Tibial artery (tissue), 4 donors: Measurements from ENCODE around the gene LRRC15.

Experiments
- DNase-seq, 2 donors: peaks; one replicate each; pipeline ENCODE4 v3.0.0-alpha.2; 2019
- H3K27ac ChIP-seq, 2 donors: fragments of 200-600 bp; sonication (generic) in 1 of 2; 1 replicate in 1 of 2; 2 replicates in 1 of 2; pipeline ENCODE4 v1.5.1; 2018 to 2019; ENCODE audit warnings: mild to moderate bottlenecking in 1 of 2
- H3K27me3 ChIP-seq, 2 donors: fragments of 200-600 bp; sonication (generic) in 1 of 2; one replicate each; pipeline versions ENCODE4 v1.5.1 to v1.6.0; 2016 to 2019
- H3K36me3 ChIP-seq, 3 donors: fragments of 200-600 bp; sonication (generic) in 2 of 3; one replicate each; pipeline ENCODE4 v1.5.1; 2016 to 2019; ENCODE audit warnings: mild to moderate bottlenecking in 2 of 3
- H3K4me1 ChIP-seq, 4 donors: fragments of 200-600 bp; sonication (generic) in 2 of 4; 1 replicate in 3 of 4; 2 replicates in 1 of 4; pipeline ENCODE4 v1.5.1; 2016 to 2019
- H3K4me3 ChIP-seq, 2 donors: fragments of 200-600 bp; sonication (generic) in 1 of 2; 1 replicate in 1 of 2; 2 replicates in 1 of 2; pipeline ENCODE4 v1.5.1; 2018 to 2019; ENCODE audit warnings: mild to moderate bottlenecking in 2 of 2
- H3K9me3 ChIP-seq, 3 donors: fragments of 200-600 bp; sonication (generic) in 1 of 3; one replicate each; pipeline ENCODE4 v1.5.1; 2016 to 2019
- CTCF ChIP-seq, 2 experiments: fragments of 200-600 bp in 1 of 2; fragments of 450-650 bp in 1 of 2; IDR thresholded peaks; one replicate each; pipeline ENCODE4 v1.5.1; 2017 to 2019; ENCODE audit warnings: antibody characterized with exemption in 2 of 2, mild to moderate bottlenecking in 1 of 2, moderate library complexity in 1 of 2
- intact Hi-C: fragments of 100-400 bp; cut with DNase I; formaldehyde crosslinking; loops from one replicate; pipeline ENCODE4 v1.15.0; 2023; ENCODE audit warnings: low total_unique reads

LRRC15 gene

GRCh38 chr3:194312743-194313281 lies 56.7 kb downstream of the LRRC15 start:
- peak; percentile 78 to 84 for DNase-seq
- H3K4me3 ChIP-seq, result no peak overlapping the region
- no peaks in the 10 kb centered on the region for H3K36me3 ChIP-seq
- intact Hi-C loops, result loop anchor here (10.0 kb wide), 2 partner anchors 168 to 648 kb away; no protein-coding TSS in a partner anchor
- peaks cover 0 to 35% (median 25%) of the 10 kb centered on the region in 4 donors for H3K4me1 ChIP-seq
- TF ChIP-seq CTCF (IDR thresholded peaks at IDR 0.05), result no peak
- no peaks in the 10 kb centered on the region for H3K9me3 ChIP-seq
- no peak overlapping the region for H3K27ac ChIP-seq
- peaks cover 0 to 46% of the 10 kb centered on the region in 2 donors for H3K27me3 ChIP-seq

GRCh38 chr3:194312186-194312742 lies 57.3 kb downstream of the LRRC15 start:
- H3K9me3 ChIP-seq, result no peaks in the 10 kb centered on the region
- peaks cover 0 to 42% of the 10 kb centered on the region in 2 donors for H3K27me3 ChIP-seq
- no peaks in the 10 kb centered on the region for H3K36me3 ChIP-seq
- DNase-seq, result no peak
- intact Hi-C loops, result loop anchor here (10.0 kb wide), 2 partner anchors 167 to 647 kb away; no protein-coding TSS in a partner anchor
- no peak for TF ChIP-seq CTCF (IDR thresholded peaks at IDR 0.05)
- H3K4me1 ChIP-seq, result peaks cover 0 to 35% (median 25%) of the 10 kb centered on the region in 4 donors
- no peak overlapping the region for H3K27ac ChIP-seq
- no peak overlapping the region for H3K4me3 ChIP-seq

- DNase-seq, result no peak
- peaks cover 0 to 42% of the 10 kb centered on the region in 2 donors for H3K27me3 ChIP-seq
- H3K4me1 ChIP-seq, result peaks cover 0 to 32% (median 23%) of the 10 kb centered on the region in 4 donors
- no peak for TF ChIP-seq CTCF (IDR thresholded peaks at IDR 0.05)
- H3K27ac ChIP-seq, result no peak overlapping the region
- H3K9me3 ChIP-seq, result no peaks in the 10 kb centered on the region
- H3K36me3 ChIP-seq, result no peaks in the 10 kb centered on the region
- intact Hi-C loops, result loop anchor here (10.0 kb wide), 2 partner anchors 166 to 646 kb away; no protein-coding TSS in a partner anchor
- no peak overlapping the region for H3K4me3 ChIP-seq
These were observed 58.5 kb downstream of the LRRC15 start for GRCh38 chr3:194311000-194311399.

GRCh38 chr3:194310060-194310835 lies 59.3 kb downstream of the LRRC15 start:
- Histone ChIP-seq H3K4me3 (no peak overlapping the region), H3K27ac (no peak overlapping the region), H3K27me3 (peaks cover 0 to 42% of the 10 kb centered on the region in 2 donors), H3K9me3 (no peaks in the 10 kb centered on the region), H3K4me1 (peaks cover 0 to 24% (median 15%) of the 10 kb centered on the region in 4 donors), H3K36me3 (no peaks in the 10 kb centered on the region)
- no peak for TF ChIP-seq CTCF (IDR thresholded peaks at IDR 0.05)
- intact Hi-C loops, result loop anchor here (10.0 kb wide), 2 partner anchors 165 to 645 kb away; no protein-coding TSS in a partner anchor
- DNase-seq, result peak in 1 of 2 donors; percentile 34

- H3K9me3 ChIP-seq, result no peaks in the 10 kb centered on the region
- DNase-seq, result no peak
- no peak overlapping the region for H3K4me3 ChIP-seq
- H3K27me3 ChIP-seq, result peaks cover 0 to 40% of the 10 kb centered on the region in 2 donors
- no peak for TF ChIP-seq CTCF (IDR thresholded peaks at IDR 0.05)
- intact Hi-C loops, result no loop called here
- H3K27ac ChIP-seq, result no peak overlapping the region
- H3K36me3 ChIP-seq, result no peaks in the 10 kb centered on the region
- peaks cover 0 to 18% (median 8%) of the 10 kb centered on the region in 4 donors for H3K4me1 ChIP-seq
These were observed 60.7 kb downstream of the LRRC15 start for GRCh38 chr3:194308601-194309449.
